RWPE2 (cell line): ENCODE measurements around the gene CXXC5.

ENCODE experiments used
- ATAC-seq: fragments of 200-7000 bp; cut with Tn5 transposase; 3 replicates; pipeline ENCODE4 v1.9.1; 2021; ENCODE audit warnings: low read depth
- DNase-seq: peaks from one replicate; pipeline ENCODE4 v3.0.0-alpha.2; 2020; ENCODE audit warnings: low spot score
- H3K27ac ChIP-seq: fragments of 450-650 bp; 2 replicates; pipeline ENCODE4 v1.5.1; 2017; ENCODE audit warnings: mild to moderate bottlenecking; ENCODE audit not compliant: poor library complexity, severe bottlenecking
- H3K27me3 ChIP-seq: fragments of 250-450 bp; sonication (Bioruptor Pico); 2 replicates; pipeline ENCODE4 v1.5.1; 2021; ENCODE audit warnings: mild to moderate bottlenecking, moderate library complexity; ENCODE audit not compliant: insufficient read depth, poor library complexity, severe bottlenecking
- H3K36me3 ChIP-seq: fragments of 250-450 bp; sonication (Bioruptor Pico); 2 replicates; pipeline ENCODE4 v1.5.1; 2020; ENCODE audit warnings: low read depth, mild to moderate bottlenecking, moderate library complexity
- H3K4me1 ChIP-seq: fragments of 250-450 bp; sonication (Bioruptor Pico); 2 replicates; pipeline ENCODE4 v1.5.1; 2021; ENCODE audit warnings: mild to moderate bottlenecking, moderate library complexity; ENCODE audit not compliant: insufficient read depth, poor library complexity, severe bottlenecking
- H3K4me3 ChIP-seq: fragments of 250-450 bp; sonication (Bioruptor Pico); 2 replicates; pipeline ENCODE4 v1.5.1; 2021; ENCODE audit warnings: mild to moderate bottlenecking, moderate library complexity; ENCODE audit not compliant: severe bottlenecking
- H3K9me3 ChIP-seq: fragments of 250-450 bp; sonication (Bioruptor Pico); 2 replicates; pipeline ENCODE4 v1.5.1; 2021; ENCODE audit warnings: mild to moderate bottlenecking, moderate library complexity; ENCODE audit not compliant: severe bottlenecking
- CTCF ChIP-seq: fragments of 450-650 bp; IDR thresholded peaks from one replicate; pipeline ENCODE4 v1.5.1; 2017; ENCODE audit warnings: mild to moderate bottlenecking, moderate library complexity; ENCODE audit not compliant: poor library complexity, severe bottlenecking

The CXXC5 gene

DNA sequence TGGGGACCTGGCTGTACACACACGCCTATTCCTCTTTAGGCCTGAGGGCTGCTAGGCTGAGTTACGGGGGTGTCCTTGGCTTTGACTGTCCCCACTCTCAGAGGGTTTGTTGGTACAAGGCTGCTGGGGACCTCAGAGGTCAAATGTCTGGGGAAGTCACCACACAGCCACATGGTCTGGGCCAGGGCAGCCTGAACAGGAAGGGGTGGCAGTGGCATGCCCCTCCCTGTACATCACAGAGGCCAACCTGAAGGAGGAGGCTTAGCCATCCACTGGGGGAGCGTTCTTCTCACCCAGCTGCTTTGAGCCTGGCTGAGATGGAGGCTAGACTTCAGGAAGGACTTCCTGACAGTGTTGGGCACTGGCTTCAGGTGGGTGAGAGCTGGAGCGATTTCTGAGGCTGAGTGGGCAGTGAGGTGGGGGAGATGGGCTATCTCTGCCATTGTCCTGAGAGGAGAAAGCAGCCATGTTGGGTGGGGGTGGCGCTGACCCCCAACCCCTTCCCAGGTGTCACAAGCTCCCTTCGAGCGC, 36.3 kb downstream of the CXXC5 start:
- no peaks in the 10 kb centered on the region for H3K9me3 ChIP-seq
- DNase-seq (no peak), ATAC-seq (no peak)
- no peak for TF ChIP-seq CTCF
- no peaks in the 10 kb centered on the region for H3K36me3 ChIP-seq
- no peaks in the 10 kb centered on the region for H3K27me3 ChIP-seq
- no peaks in the 10 kb centered on the region for H3K4me1 ChIP-seq
- no peak overlapping the region for H3K4me3 ChIP-seq
- no peak overlapping the region for H3K27ac ChIP-seq

DNA sequence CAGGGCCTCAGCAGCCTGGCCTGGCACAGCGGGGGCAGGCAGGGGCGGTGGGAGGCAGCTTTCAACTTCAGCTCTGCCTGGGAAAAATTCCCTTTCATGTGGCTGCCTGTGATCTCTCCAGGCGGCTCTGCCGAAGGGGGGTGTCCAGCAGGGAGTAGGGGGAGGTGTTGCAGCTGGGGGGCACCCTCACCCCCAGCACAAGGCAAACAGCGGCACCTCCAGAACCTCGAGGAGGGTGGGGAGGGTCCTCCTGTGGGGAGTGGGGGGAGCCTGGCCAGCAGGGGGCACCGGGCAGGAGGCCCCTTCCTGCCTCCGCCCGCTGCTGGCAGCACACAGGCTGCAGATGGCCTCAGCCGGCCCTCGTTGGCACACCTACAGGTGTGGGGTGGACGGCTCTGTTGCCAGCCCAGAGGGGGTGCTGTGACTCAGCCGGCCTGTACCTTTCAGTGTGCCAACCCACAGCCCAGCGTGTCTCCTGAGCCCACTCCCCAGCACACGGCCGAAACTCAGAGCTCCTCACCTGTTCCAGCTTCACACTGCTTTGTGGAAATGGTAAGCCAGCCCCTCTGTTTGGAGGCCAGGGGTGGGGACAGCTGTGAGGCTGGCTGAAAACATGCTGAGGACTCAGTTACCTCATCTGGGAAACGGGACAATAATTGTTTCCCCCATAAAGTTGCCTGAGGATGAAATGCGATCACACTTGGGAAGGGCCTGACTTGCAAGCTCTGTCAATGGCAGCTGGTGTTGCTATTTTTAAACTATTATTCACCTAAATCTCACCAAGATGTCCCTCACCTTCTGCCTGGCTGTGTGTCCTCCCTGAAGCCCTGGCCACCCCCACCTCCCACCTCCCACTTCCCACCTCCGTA, 37.0 kb downstream of the CXXC5 start:
- H3K9me3 ChIP-seq = no peaks in the 10 kb centered on the region
- DNase-seq (no peak), ATAC-seq (no peak)
- no peaks in the 10 kb centered on the region for H3K27me3 ChIP-seq
- H3K4me1 ChIP-seq = no peaks in the 10 kb centered on the region
- no peak overlapping the region for H3K27ac ChIP-seq
- H3K4me3 ChIP-seq = no peak overlapping the region
- H3K36me3 ChIP-seq = no peaks in the 10 kb centered on the region
- TF ChIP-seq CTCF = no peak

DNA sequence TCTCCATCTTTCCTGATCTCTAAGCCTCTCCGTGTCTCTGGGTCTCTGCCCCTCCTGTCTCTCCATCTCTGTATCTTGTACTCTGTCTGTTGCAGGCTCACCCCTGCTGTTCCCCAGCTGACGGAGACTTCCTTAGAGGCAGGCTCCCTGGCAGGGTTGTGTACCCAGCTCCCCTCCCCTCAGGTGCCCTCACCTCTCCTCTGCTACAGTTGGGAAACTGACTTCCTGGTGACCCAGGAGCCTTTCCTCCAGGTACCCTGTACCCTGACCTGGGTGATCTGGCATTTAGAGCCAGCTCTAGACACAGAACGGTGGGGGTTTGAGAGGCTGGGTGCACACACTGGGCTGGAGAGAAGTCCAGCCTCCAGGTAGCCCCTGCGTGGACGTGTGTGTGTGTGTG, 37.7 kb downstream of the CXXC5 start:
- DNase-seq (no peak), ATAC-seq (no peak)
- Histone ChIP-seq H3K27me3 (no peaks in the 10 kb centered on the region), H3K4me3 (no peak overlapping the region), H3K4me1 (no peaks in the 10 kb centered on the region), H3K27ac (no peak overlapping the region), H3K9me3 (no peaks in the 10 kb centered on the region), H3K36me3 (no peaks in the 10 kb centered on the region)
- TF ChIP-seq CTCF = no peak

- Histone ChIP-seq H3K4me3 (no peak overlapping the region), H3K27me3 (no peaks in the 10 kb centered on the region), H3K27ac (no peak overlapping the region), H3K9me3 (no peaks in the 10 kb centered on the region), H3K4me1 (no peaks in the 10 kb centered on the region), H3K36me3 (no peaks in the 10 kb centered on the region)
- ATAC-seq = no peak
- no peak for TF ChIP-seq CTCF
- no peak for DNase-seq
These were observed 38.2 kb downstream of the CXXC5 start for GRCh38 chr5:139686356-139686705.
